Astrocyte of the spinal cord (primary cell): ENCODE measurements around the gene SATB1.

Source experiments
- DNase-seq: peaks from one replicate; pipeline ENCODE4 v3.0.0; 2011; ENCODE audit warnings: low read depth, low spot score
- H3K4me3 ChIP-seq: 2 replicates; pipeline ENCODE4 v1.5.1; 2011; ENCODE audit warnings: low read depth, mild to moderate bottlenecking, low read length, moderate library complexity
- in situ Hi-C: cut with HindIII; loops from 2 replicates; pipeline ENCODE4 v1.10.0; 2017; ENCODE audit warnings: low sequenced_read_pairs
- TF ChIP-seq, protein P1 (sequence below): IDR thresholded peaks from 2 replicates; pipeline ENCODE4 v1.5.1; 2012; ENCODE audit warnings: low read depth, mild to moderate bottlenecking, low read length, inconsistent platforms

SATB1 gene

DNA sequence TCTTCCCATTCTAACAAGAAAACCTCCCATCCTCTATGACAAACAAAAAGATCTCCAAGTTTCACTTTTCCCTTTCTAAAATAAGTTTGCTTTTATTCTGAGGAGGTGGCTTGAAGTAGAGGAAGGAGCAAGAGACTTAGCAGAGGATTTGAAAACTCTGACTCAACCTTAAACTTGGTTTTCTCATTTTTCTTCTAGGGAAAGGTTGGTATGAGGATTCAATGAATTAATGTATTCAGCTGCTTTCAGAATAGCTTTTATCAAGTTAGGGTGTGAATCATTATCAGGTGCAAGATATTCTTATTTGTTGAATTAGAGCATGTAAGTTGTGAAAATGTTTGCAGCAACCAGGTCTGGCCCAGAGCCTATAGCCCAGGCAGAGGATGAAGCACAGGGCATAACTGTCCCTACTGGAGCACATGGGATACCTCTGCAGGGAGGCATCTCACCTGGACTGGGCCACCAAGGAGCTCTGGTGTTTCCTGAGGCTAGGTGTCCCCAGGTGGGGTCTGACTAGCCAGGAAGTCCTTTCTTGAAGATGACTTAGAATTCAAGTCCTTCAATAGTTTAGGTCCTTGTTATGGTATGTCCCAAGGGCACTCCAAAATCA lies 42.3 kb downstream of the SATB1 start:
- no peak overlapping the region for H3K4me3 ChIP-seq
- TF ChIP-seq, protein P1, sequence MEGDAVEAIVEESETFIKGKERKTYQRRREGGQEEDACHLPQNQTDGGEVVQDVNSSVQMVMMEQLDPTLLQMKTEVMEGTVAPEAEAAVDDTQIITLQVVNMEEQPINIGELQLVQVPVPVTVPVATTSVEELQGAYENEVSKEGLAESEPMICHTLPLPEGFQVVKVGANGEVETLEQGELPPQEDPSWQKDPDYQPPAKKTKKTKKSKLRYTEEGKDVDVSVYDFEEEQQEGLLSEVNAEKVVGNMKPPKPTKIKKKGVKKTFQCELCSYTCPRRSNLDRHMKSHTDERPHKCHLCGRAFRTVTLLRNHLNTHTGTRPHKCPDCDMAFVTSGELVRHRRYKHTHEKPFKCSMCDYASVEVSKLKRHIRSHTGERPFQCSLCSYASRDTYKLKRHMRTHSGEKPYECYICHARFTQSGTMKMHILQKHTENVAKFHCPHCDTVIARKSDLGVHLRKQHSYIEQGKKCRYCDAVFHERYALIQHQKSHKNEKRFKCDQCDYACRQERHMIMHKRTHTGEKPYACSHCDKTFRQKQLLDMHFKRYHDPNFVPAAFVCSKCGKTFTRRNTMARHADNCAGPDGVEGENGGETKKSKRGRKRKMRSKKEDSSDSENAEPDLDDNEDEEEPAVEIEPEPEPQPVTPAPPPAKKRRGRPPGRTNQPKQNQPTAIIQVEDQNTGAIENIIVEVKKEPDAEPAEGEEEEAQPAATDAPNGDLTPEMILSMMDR, result no peak

DNA sequence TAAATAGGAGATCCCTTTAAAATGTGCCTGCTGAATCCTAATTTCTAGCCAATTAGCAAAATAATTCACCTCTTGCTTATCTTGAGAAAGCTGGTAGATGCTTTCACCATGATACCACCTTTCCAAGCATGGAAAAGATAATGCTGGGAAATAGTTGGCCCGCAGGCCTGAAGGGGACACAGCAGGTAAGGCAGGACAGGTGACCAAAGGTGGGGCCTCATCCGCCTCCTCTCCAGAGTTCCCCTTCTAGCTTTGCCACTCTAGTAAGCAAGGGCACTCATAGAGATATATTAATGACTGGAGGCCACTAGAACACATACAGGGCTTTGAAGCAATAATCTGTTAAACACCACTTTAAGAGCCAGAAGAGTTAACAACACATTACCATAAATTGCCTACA lies 45.5 kb downstream of the SATB1 start:
- DNase-seq, result no peak
- in situ Hi-C loops, result no loop called here
- TF ChIP-seq, protein P1, result no peak
- H3K4me3 ChIP-seq, result no peak overlapping the region

More for the DNA sequence above, 42.3 kb downstream of the SATB1 start:
- in situ Hi-C loops, result no loop called here
- no peak for DNase-seq

DNA sequence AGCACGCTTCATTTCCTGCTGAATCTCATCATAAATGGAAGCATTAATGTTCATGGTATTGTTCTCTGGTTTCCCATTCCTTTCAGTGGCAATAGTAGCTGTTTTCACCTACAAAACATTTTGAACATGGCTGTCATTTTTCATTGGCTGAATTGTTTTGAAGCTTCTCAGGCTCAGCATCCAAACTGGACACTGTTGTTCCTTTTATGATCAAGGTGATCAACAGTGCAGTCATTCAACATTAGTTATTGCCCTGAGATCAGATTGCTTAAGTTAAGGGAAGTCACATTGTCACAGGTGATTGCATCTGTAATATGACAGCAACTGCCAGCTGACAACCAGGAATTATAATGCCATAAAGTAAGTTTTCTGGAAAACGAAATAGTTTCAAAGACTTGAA lies 46.9 kb downstream of the SATB1 start:
- in situ Hi-C loops, result no loop called here
- TF ChIP-seq, protein P1, result no peak
- DNase-seq, result no peak
- H3K4me3 ChIP-seq, result no peak overlapping the region

DNA sequence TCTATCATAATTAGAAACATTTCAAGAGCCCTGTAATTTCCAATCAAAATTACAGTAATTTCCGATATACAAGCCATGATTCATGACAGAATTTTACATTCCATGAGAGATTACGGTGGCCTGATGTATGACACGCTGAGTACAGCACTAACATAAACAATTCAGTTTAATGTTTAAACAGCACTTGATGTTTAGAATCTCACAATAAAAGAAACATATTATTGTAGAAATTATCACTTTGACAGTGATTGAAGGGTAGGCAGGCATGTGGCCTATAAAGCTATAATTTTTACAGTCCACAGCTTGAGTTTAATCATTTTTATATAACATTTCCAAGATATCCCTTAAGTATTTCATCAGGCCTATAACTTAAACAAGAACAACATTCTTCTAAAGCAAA lies 48.5 kb downstream of the SATB1 start:
- TF ChIP-seq, protein P1, result no peak
- no peak for DNase-seq
- in situ Hi-C loops, result no loop called here
- no peak overlapping the region for H3K4me3 ChIP-seq

DNA sequence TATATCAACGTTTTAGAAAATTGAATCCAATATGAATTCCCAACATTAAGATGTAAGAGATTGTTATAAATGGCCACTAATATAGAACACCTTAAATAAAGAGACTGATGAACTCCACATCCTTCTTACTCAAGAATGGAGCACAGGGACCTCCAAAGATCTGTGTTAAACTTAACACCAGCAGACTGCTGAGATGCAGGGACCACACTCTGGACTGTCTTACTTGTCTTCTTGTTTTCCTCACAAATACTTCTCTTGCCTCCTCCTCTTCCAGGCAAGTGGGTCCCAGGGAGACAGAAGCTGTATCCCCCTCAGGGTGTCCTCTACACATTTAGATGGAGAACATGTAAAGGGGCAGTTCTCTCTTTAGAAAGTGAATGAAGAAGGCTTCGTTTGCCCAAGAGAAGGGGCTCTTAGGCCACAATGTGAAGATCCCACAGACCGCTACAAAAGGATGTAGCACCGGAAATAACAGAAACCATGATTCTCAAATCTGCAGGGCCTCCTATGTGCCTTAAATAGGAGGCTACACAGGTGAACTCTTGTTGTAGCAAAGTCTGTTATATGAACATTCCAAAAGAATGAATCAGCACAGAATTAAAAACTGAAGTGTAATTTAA lies 52.2 kb downstream of the SATB1 start:
- in situ Hi-C loops, result no loop called here
- TF ChIP-seq, protein P1, result no peak
- DNase-seq, result no peak
- H3K4me3 ChIP-seq, result no peak overlapping the region

DNA sequence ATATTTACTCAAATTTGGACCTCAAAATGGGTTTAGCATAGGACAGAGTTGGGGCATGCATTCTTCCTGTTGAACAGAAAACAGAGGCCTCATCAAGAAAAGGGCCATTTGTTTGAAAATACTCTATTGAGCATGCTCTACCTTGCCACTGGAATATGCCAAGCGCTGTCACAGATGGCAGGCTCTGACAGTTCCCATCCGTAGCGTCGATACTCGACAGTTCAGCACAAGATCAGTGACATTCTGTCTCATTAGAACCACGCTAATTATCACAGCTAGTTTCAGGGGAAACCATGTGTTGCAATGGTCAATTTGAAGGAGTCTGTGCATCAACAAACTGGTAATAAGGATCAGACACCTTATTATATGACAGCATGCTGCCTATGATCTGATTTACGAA lies 54.5 kb downstream of the SATB1 start:
- TF ChIP-seq, protein P1, result no peak
- no peak for DNase-seq
- no peak overlapping the region for H3K4me3 ChIP-seq
- in situ Hi-C loops, result no loop called here
